ENCODE results near the gene LUC7L2. TPM values are rescaled to one million over a fixed set of nuclear protein-coding genes. Genes with fewer than 3 reads are reported as not detected.
A peak's percentile ranks its signal among the peaks of the same experiment; 100 is the strongest.
"Not testable (repeated sequence)": the region's sequence is repeated elsewhere in the genome, so short reads cannot be mapped to it uniquely, and the experiment has no call there.

The LUC7L2 gene
- total RNA-seq, 1 donor from 2014 or later, result 45.2 TPM

- DNase-seq, result no peak
- intact Hi-C loops (cut with DNase I), result no loop called here
- ATAC-seq (ENCODE audit: poor library complexity), result peak; percentile 47
These were observed 22.7 kb downstream of the LUC7L2 start for GRCh38 chr7:139382439-139382838.

GRCh38 chr7:139384611-139385010 is 24.9 kb downstream of the LUC7L2 start:
- DNase-seq, result no peak
- intact Hi-C loops (cut with DNase I), result no loop called here

GRCh38 chr7:139387594-139387993 is 27.9 kb downstream of the LUC7L2 start:
- ATAC-seq (ENCODE audit: poor library complexity), result no peak
- intact Hi-C loops (cut with DNase I), result no loop called here
- no peak for DNase-seq

More at GRCh38 chr7:139384611-139385010, 24.9 kb downstream of the LUC7L2 start:
- ATAC-seq (ENCODE audit: poor library complexity), result no peak

- ATAC-seq (ENCODE audit: poor library complexity), result no peak
- intact Hi-C loops (cut with DNase I), result no loop called here
- no peak for DNase-seq
These were observed 29.4 kb downstream of the LUC7L2 start for GRCh38 chr7:139389091-139389490.

GRCh38 chr7:139389774-139390173 is 30.1 kb downstream of the LUC7L2 start:
- intact Hi-C loops (cut with DNase I), result no loop called here
- DNase-seq, result no peak
- ATAC-seq (ENCODE audit: poor library complexity), result no peak

GRCh38 chr7:139393621-139394211 is 34.0 kb downstream of the LUC7L2 start:
- intact Hi-C loops (cut with DNase I), result no loop called here
- ATAC-seq (ENCODE audit: poor library complexity), result no peak

GRCh38 chr7:139394540-139394939 is 34.8 kb downstream of the LUC7L2 start:
- intact Hi-C loops (cut with DNase I), result no loop called here
- ATAC-seq (ENCODE audit: poor library complexity), result no peak

More at GRCh38 chr7:139393621-139394211, 34.0 kb downstream of the LUC7L2 start:
- no peak for DNase-seq

GRCh38 chr7:139396323-139396951 is 36.7 kb downstream of the LUC7L2 start:
- no peak for DNase-seq
- no peak for ATAC-seq (ENCODE audit: poor library complexity)
- intact Hi-C loops (cut with DNase I), result no loop called here

More at GRCh38 chr7:139394540-139394939, 34.8 kb downstream of the LUC7L2 start:
- DNase-seq, result no peak

GRCh38 chr7:139397192-139397591 is 37.5 kb downstream of the LUC7L2 start:
- intact Hi-C loops (cut with DNase I), result no loop called here
- DNase-seq (no peak), ATAC-seq (ENCODE audit: poor library complexity) (no peak)

- no peak for DNase-seq
- ATAC-seq (ENCODE audit: poor library complexity), result no peak
- intact Hi-C loops (cut with DNase I), result no loop called here
These were observed 43.9 kb downstream of the LUC7L2 start for GRCh38 chr7:139403601-139404000.

- ATAC-seq (ENCODE audit: poor library complexity) (no peak), DNase-seq (no peak)
- intact Hi-C loops (cut with DNase I), result no loop called here
These were observed 47.9 kb downstream of the LUC7L2 start for GRCh38 chr7:139407555-139407954.

GRCh38 chr7:139414743-139415402 is 55.2 kb downstream of the LUC7L2 start:
- ATAC-seq (ENCODE audit: poor library complexity); intact Hi-C loops (cut with DNase I); DNase-seq: not testable (repeated sequence)

- DNase-seq, result no peak
- intact Hi-C loops (cut with DNase I), result no loop called here
- ATAC-seq (ENCODE audit: poor library complexity), result no peak
These were observed 56.7 kb downstream of the LUC7L2 start for GRCh38 chr7:139416405-139416804.

- intact Hi-C loops (cut with DNase I), result no loop called here
- ATAC-seq (ENCODE audit: poor library complexity) (no peak), DNase-seq (no peak)
These were observed 57.8 kb downstream of the LUC7L2 start for GRCh38 chr7:139417478-139417877.

GRCh38 chr7:139421123-139421522 is 61.4 kb downstream of the LUC7L2 start:
- no peak for DNase-seq
- ATAC-seq (ENCODE audit: poor library complexity), result no peak
- intact Hi-C loops (cut with DNase I), result no loop called here

- peak; percentile 9 for ATAC-seq (ENCODE audit: poor library complexity)
- intact Hi-C loops (cut with DNase I), result no loop called here
- no peak for DNase-seq
These were observed 62.4 kb downstream of the LUC7L2 start for GRCh38 chr7:139422126-139422525.

- ATAC-seq (ENCODE audit: poor library complexity), result no peak
- intact Hi-C loops (cut with DNase I), result no loop called here
- no peak for DNase-seq
These were observed 63.4 kb downstream of the LUC7L2 start for GRCh38 chr7:139423091-139423490.

GRCh38 chr7:139424004-139424403 is 64.3 kb downstream of the LUC7L2 start:
- ATAC-seq (ENCODE audit: poor library complexity) (no peak), DNase-seq (no peak)
- intact Hi-C loops (cut with DNase I), result no loop called here

GRCh38 chr7:139425701-139426100 is 66.0 kb downstream of the LUC7L2 start:
- DNase-seq; intact Hi-C loops (cut with DNase I); ATAC-seq (ENCODE audit: poor library complexity): not testable (repeated sequence)
